ENCODE data around the gene TMEM192. TPM values are rescaled to one million over a fixed set of nuclear protein-coding genes. Genes with fewer than 3 reads are reported as not detected.

Gene TMEM192
- total RNA-seq = 10 to 100 TPM; 14.6 to 14.8 TPM
- 10 to 100 TPM; 17.2 to 24.9 (median 21.6) TPM for polyA plus RNA-seq
- 14.3 to 40.5 (median 29.4) reads per million in 6 experiments for total RNA-seq

DNA sequence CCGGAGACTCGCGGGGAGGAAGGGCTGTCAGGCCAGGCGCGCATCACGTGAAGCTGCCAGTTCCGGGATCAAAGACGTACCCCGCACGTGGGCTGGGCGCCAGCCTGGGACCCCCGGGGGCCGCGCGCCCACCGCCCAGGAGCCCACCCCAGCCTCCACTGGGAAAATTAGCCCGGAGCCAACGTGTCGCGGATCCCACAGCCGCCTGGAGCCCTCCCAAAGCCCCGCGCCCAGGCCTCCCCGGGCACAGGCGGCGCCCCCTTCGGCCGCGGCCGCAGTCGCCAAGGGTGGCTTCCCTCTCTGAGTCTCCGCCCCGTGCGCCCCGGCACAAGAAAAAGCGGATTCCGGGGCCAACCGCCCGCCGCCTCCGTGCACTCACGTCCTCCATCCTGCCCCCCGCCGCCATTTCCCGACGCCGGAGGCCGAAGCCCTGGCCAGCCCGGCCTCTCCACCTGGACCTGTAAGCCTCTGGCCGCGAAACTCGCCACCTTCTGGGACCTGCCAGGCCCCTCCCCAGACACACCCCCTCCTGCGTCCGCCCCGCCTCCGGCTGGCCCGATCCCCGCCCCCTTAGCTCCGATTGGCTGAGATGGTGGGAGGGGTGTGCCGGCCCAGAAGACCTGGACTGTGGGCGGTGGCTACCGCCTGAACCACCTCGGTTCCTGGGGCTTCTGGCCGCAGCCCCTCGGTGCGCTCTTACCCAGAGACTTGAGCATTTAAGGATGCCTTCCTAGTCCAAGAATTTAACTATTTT lies at the start of gene TMEM192:
TMEM192 (minus strand) TSS at position 493 of the 754 bp plus-strand sequence; CDS start at position 406, 87 bp downstream.
- POLR2A ChIA-PET = interaction anchor here (0.6 to 3.6 kb wide), 6 partner anchors 19 to 214 kb away, joined by 3 to 19 read pairs (median 3); partner anchors contain the start of gene MSMO1
- ATAC-seq (peak; percentile 93 to 95), DNase-seq (peak; percentile 83 to 98 (median 91))
- H3K27ac Mint-ChIP-seq = peak within 1 kb of the TSS; percentile 89 to 98 (median 94)
- no peaks in the 10 kb centered on the region for H3K9me3 Mint-ChIP-seq
- H3K4me1 Mint-ChIP-seq = peaks cover 18 to 44% (median 29%) of the 10 kb centered on the region in 4 donors
- peaks cover 0 to 4% (median 1%) of the 10 kb centered on the region in 5 donors for H3K27me3 Mint-ChIP-seq
- H3K4me3 Mint-ChIP-seq = peak within 1 kb of the TSS; percentile 90 to 98 (median 94)
- H3K36me3 Mint-ChIP-seq = peaks cover 0 to 6% (median 0%) of the 10 kb centered on the region in 3 donors

DNA sequence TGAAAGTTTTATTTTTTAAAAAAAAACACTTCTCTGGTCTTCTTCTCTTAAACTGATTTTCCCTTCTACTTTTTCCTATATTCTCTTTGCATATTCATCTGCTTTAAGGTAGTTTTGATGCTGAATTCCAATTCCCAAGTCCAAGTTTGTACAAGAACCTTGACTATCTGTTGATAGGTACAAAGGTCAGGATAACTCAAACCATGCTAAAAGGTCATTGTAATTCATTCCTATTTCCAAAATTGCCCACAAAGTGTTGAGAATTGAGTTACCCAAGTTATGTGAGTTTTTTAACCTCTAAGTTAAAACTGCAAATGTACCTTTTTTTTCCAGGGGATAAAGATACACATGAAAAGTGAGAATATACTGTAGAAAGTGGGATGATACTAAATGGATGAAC lies 46.1 kb upstream of the TMEM192 start:
- H3K27ac Mint-ChIP-seq = no peak overlapping the region
- H3K4me3 Mint-ChIP-seq = no peak overlapping the region
- peaks cover 0 to 18% (median 5%) of the 10 kb centered on the region in 9 donors for H3K9me3 Mint-ChIP-seq
- DNase-seq (no peak), ATAC-seq (no peak)
- POLR2A ChIA-PET = no interaction called here
- H3K4me1 Mint-ChIP-seq = no peaks in the 10 kb centered on the region
- H3K27me3 Mint-ChIP-seq = peaks cover 0 to 11% (median 3%) of the 10 kb centered on the region in 5 donors
- H3K36me3 Mint-ChIP-seq = peaks cover 0 to 17% (median 9%) of the 10 kb centered on the region in 3 donors

DNA sequence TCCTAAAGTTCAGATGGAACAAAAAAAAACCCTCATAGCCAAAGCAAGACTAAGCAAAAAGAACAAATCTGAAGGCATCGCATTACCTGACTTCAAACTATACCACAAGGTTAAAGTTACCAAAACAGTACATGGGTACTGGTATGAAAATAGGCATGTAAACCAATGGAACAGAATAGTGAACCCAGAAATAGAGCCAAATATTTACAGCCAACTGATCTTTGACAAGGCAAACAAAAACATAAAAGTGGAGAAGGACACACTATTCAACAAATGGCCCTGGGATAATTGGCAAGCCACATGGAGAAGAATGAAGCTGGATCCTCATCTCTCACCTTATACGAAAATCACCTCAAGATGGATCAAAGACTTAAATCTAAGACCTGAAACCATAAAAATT lies 44.2 kb upstream of the TMEM192 start:
- Mint-ChIP-seq H3K9me3 (peaks cover 0 to 18% (median 5%) of the 10 kb centered on the region in 9 donors), H3K36me3 (peaks cover 0 to 22% (median 9%) of the 10 kb centered on the region in 3 donors), H3K4me1 (peaks cover 0 to 2% (median 0%) of the 10 kb centered on the region in 4 donors), H3K4me3 (no peak overlapping the region), H3K27me3 (peaks cover 0 to 9% (median 3%) of the 10 kb centered on the region in 5 donors), H3K27ac (no peak overlapping the region)
- no peak for ATAC-seq
- DNase-seq = no peak
- POLR2A ChIA-PET = no interaction called here

DNA sequence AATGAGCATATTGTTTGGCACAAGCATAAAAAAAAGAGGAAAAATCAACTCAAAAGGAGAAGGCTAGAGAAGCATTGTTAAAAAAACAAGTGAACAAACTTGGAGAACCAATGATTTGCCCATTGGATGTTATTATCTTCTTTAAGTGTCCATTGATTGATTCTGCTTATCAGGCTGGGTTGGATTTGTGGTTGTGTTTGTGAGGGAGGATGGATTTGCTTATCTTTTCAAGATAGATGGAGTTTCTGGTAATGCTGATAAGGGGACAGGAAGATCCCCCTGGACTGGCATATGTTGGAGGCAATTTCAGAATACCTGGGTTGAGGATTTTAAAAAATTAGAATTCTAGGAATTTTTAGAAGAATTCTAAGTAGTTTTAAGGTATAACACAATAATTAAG lies 41.8 kb upstream of the TMEM192 start:
- H3K9me3 Mint-ChIP-seq = peaks cover 0 to 18% (median 5%) of the 10 kb centered on the region in 9 donors
- H3K27ac Mint-ChIP-seq = no peak overlapping the region
- no peak overlapping the region for H3K4me3 Mint-ChIP-seq
- ATAC-seq (no peak), DNase-seq (no peak)
- H3K27me3 Mint-ChIP-seq = peaks cover 0 to 13% (median 3%) of the 10 kb centered on the region in 5 donors
- H3K4me1 Mint-ChIP-seq = peaks cover 0 to 7% (median 0%) of the 10 kb centered on the region in 4 donors
- peaks cover 0 to 22% (median 9%) of the 10 kb centered on the region in 3 donors for H3K36me3 Mint-ChIP-seq
- POLR2A ChIA-PET = no interaction called here

DNA sequence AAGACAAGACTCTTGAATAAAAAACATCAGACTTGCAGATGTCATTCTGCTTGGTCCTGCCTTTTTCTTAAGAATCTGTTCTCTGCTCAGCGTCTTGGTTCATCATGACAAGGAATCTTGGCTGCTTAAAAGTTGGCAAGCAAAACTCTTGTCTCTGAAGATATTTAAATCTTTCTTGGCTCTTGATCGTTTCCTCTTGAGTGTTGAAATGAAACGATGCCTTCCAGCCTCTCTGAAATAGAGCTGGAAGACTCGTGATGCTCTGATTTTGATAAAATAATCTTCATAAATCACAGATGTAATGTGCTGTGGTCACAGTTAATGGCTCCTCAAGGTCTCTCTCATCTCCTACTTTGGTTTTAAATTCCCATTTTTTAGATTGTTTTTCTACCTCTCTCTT lies 39.9 kb upstream of the TMEM192 start:
- DNase-seq (no peak), ATAC-seq (no peak)
- peaks cover 0 to 10% (median 5%) of the 10 kb centered on the region in 9 donors for H3K9me3 Mint-ChIP-seq
- peaks cover 0 to 13% (median 3%) of the 10 kb centered on the region in 5 donors for H3K27me3 Mint-ChIP-seq
- H3K4me1 Mint-ChIP-seq = peaks cover 0 to 7% (median 0%) of the 10 kb centered on the region in 4 donors
- POLR2A ChIA-PET = interaction anchor here (0.8 kb wide), 1 partner anchor 16 kb away, joined by 3 read pairs; no protein-coding TSS in a partner anchor
- H3K36me3 Mint-ChIP-seq = peaks cover 0 to 19% (median 7%) of the 10 kb centered on the region in 3 donors
- peak overlapping the region in 1 of 10 donors; percentile 15 for H3K27ac Mint-ChIP-seq
- H3K4me3 Mint-ChIP-seq = no peak overlapping the region

DNA sequence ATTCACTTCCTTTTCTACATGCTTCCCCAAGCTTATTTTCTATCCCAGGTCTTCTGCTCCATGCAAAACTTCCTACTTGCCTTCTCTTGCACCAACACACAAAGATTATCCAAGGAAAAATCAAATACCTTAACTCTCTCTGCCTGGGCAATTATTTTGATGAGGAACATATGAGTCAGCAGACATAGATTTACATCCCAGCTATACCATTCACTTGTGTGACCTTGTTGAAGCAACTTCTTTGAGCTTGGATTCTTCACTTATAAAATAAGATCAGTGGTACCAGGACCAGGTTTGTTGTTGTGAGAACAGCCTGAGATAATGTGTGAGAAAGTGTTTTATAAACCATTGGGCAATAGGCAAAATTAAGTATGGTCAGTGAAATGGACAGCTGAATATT lies 39.1 kb upstream of the TMEM192 start:
- Mint-ChIP-seq H3K4me3 (no peak overlapping the region), H3K27ac (no peak overlapping the region), H3K9me3 (peaks cover 0 to 3% (median 0%) of the 10 kb centered on the region in 9 donors), H3K27me3 (peaks cover 0 to 13% (median 3%) of the 10 kb centered on the region in 5 donors), H3K36me3 (peaks cover 0 to 11% (median 0%) of the 10 kb centered on the region in 3 donors), H3K4me1 (peaks cover 0 to 7% (median 0%) of the 10 kb centered on the region in 4 donors)
- ATAC-seq = no peak
- POLR2A ChIA-PET = interaction anchor here (0.8 kb wide), 1 partner anchor 15 kb away, joined by 3 read pairs; no protein-coding TSS in a partner anchor
- DNase-seq = no peak

DNA sequence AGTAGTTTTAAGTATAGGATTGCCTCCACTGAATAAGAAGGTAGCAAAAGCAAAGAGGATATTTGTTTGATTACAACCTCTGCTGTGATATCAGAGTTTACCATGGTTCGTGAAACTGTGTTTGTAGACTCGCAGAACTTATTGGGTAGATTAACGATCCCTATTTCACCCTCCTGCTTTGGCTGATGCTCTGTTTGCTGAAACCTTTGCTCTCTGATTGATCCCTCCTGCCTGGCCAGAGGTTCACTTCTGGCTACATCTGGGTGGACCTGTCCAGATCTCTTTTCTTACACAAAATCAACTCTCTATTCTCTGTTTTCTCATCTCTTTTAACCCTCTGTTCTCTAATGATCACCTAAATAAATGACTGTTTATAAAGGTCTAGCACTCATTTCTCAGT lies 37.9 kb upstream of the TMEM192 start:
- Mint-ChIP-seq H3K9me3 (no peaks in the 10 kb centered on the region), H3K27me3 (peaks cover 0 to 9% (median 2%) of the 10 kb centered on the region in 5 donors), H3K4me1 (peaks cover 0 to 7% (median 0%) of the 10 kb centered on the region in 4 donors), H3K4me3 (no peak overlapping the region), H3K36me3 (peaks cover 0 to 5% (median 0%) of the 10 kb centered on the region in 3 donors), H3K27ac (no peak overlapping the region)
- POLR2A ChIA-PET = no interaction called here
- DNase-seq (no peak), ATAC-seq (no peak)

DNA sequence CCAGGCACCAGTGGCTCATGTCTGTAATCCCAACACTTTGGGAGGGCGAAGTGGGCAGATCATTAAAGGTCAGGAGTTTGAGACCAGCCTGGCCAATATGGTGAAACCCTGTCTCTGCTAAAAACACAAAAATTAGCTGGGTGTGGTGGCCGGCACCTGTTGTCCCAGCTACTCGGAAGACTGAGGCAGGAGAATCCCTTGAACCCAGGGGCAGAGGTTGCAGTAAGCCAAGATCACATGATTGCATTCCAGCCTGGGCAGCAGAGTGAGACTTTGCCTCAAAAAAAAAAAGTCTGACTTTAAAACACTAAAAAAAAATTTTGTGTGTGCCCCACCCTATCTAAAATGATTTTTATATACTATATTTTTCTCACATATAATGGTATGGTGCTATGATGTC lies 26.2 kb upstream of the TMEM192 start:
- POLR2A ChIA-PET = no interaction called here
- no peak for DNase-seq
- Mint-ChIP-seq H3K27me3 (peaks cover 0 to 8% (median 0%) of the 10 kb centered on the region in 5 donors), H3K27ac (peak overlapping the region in 1 of 10 donors; percentile 64), H3K4me1 (peaks cover 0 to 7% (median under 1%) of the 10 kb centered on the region in 4 donors), H3K4me3 (no peak overlapping the region), H3K9me3 (peaks cover 0 to 8% (median 4%) of the 10 kb centered on the region in 9 donors), H3K36me3 (peaks cover 0 to 11% (median 0%) of the 10 kb centered on the region in 3 donors)
- ATAC-seq = no peak

DNA sequence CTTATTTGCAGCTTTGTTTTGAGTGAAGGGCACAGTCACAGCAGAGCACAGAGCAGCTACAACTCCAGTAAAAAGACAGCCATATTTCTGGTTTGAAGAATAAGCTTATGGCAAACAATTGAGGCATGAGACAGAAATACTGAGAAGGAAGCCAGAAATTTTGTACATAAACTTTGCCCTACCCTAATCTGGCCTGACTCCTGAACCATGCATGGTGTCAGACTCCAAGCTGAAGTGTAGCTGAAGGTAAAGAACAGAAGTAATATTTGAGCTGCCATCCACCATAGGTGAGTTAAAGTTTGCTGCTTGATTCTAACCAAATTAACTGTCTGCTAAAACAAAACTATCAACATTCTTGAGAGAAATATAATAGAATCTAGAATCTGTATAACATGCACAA lies 24.5 kb upstream of the TMEM192 start:
- Mint-ChIP-seq H3K27me3 (peaks cover 0 to 8% (median 0%) of the 10 kb centered on the region in 5 donors), H3K4me3 (no peak overlapping the region), H3K9me3 (peaks cover 0 to 8% (median 4%) of the 10 kb centered on the region in 9 donors), H3K36me3 (peaks cover 0 to 11% (median 0%) of the 10 kb centered on the region in 3 donors), H3K4me1 (peaks cover 1 to 17% (median 4%) of the 10 kb centered on the region in 4 donors), H3K27ac (peak overlapping the region in 1 of 10 donors; percentile 24)
- DNase-seq = no peak
- ATAC-seq = no peak
- POLR2A ChIA-PET = interaction anchor here (1.0 kb wide), 1 partner anchor 15 kb away, joined by 3 read pairs; no protein-coding TSS in a partner anchor

DNA sequence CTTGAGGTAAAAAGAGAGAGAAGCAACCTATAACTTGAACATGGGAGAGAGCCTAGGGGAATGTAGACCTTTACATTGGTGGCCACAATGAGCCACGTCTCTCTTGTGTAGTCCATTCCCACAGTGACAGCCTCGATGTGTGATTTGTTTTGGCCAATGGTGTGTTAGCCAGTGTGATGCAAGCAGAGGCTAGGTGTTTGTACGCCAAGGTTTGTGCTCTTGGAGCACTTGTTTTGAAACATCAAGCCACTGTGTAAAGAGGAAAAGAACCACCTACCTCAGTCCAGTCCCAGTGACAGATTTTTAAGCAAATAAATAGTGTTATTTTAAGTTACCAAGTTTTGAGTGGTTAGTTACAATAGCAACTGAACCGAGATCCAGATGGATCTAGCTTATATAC lies 23.9 kb upstream of the TMEM192 start:
- ATAC-seq (no peak), DNase-seq (no peak)
- POLR2A ChIA-PET = interaction anchor here (1.0 kb wide), 1 partner anchor 16 kb away, joined by 3 read pairs; no protein-coding TSS in a partner anchor
- peaks cover 0 to 8% (median 4%) of the 10 kb centered on the region in 9 donors for H3K9me3 Mint-ChIP-seq
- peaks cover 1 to 17% (median 5%) of the 10 kb centered on the region in 4 donors for H3K4me1 Mint-ChIP-seq
- H3K27ac Mint-ChIP-seq = no peak overlapping the region
- peaks cover 0 to 8% (median 0%) of the 10 kb centered on the region in 5 donors for H3K27me3 Mint-ChIP-seq
- peaks cover 0 to 11% (median 0%) of the 10 kb centered on the region in 3 donors for H3K36me3 Mint-ChIP-seq
- H3K4me3 Mint-ChIP-seq = no peak overlapping the region

DNA sequence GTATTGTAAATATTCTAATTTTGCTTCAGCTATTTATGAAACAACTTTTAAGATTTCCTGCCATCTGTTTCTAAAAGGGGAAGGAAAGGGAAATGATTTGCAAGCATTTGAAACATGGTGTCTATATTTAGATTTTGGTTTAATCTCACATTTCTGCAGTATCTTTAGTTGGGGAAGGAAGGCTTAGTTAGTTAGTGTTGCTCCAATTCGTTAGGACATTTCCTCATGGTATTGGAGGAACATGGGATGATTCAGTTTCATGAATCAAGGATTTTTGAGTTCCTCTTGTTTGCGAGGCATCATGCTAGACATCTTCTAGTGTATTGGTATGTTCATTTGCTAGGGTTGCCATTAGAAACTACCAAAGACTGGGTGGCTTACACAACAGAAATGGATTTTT lies 20.5 kb upstream of the TMEM192 start:
- Mint-ChIP-seq H3K27ac (no peak overlapping the region), H3K9me3 (peaks cover 0 to 8% (median 4%) of the 10 kb centered on the region in 9 donors), H3K27me3 (peaks cover 0 to 8% (median 2%) of the 10 kb centered on the region in 5 donors), H3K4me3 (peak overlapping the region in 1 of 10 donors; percentile 40), H3K36me3 (peaks cover 0 to 11% (median 0%) of the 10 kb centered on the region in 3 donors), H3K4me1 (peaks cover 3 to 21% (median 8%) of the 10 kb centered on the region in 4 donors)
- POLR2A ChIA-PET = no interaction called here
- DNase-seq (no peak), ATAC-seq (no peak)

DNA sequence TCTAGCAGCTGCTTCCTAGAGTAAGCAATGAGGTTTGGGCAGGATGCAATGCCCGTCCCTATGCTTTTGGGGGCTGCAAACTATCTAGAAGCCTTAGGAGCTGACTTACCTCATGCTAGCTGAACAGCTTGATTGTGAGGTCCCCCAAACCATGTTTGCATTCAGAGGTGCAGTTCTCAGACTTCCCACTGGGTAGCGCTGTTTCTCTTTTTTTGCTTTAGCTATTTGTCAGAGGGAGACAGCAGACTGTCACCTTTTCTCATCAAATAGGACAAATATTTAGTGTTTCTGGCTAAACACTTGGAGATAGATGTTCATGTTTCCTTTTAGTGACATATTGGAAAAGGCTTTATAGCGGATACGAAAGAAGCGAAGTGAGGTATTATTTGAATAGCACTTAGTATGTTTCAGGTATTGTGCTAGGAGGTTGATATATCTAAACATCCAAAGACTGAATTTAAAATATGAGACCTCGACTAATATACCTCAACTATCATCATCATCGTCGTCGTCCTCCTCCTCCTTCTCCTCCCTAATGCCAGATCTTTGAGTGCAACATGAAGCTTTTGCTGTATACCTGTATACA lies 18.7 kb upstream of the TMEM192 start:
- peak; percentile 80 for ATAC-seq
- POLR2A ChIA-PET = interaction anchor here (0.9 to 1.2 kb wide), 3 partner anchors 19 to 213 kb away, joined by 3 to 12 read pairs (median 4); partner anchors contain the start of gene TMEM192

More for the DNA sequence above, 18.7 kb upstream of the TMEM192 start:
- no peaks in the 10 kb centered on the region for H3K9me3 Mint-ChIP-seq
- H3K27me3 Mint-ChIP-seq = peaks cover 0 to 10% (median 2%) of the 10 kb centered on the region in 5 donors
- peak overlapping the region in 1 of 10 donors; percentile 36 for H3K27ac Mint-ChIP-seq
- H3K4me1 Mint-ChIP-seq = peaks cover 3 to 21% (median 8%) of the 10 kb centered on the region in 4 donors
- no peaks in the 10 kb centered on the region for H3K36me3 Mint-ChIP-seq
- peak; percentile 55 to 85 (median 75) for DNase-seq
- H3K4me3 Mint-ChIP-seq = no peak overlapping the region
